Progenitor cell of endocrine pancreas (in vitro differentiated cells): ENCODE results near the gene ALPK3. TPM values are rescaled to one million over a fixed set of nuclear protein-coding genes. Genes with fewer than 3 reads are reported as not detected.

Source experiments
- DNase-seq: peaks from one replicate; pipeline ENCODE4 v3.0.0; 2021; ENCODE audit warnings: low spot score; ENCODE audit not compliant: unreplicated experiment
- H3K27ac Mint-ChIP-seq: 2 replicates; pipeline ENCODE4 v1.8.0; 2021; ENCODE audit warnings: mild to moderate bottlenecking, moderate library complexity, mixed read lengths
- H3K27me3 Mint-ChIP-seq: 2 replicates; pipeline ENCODE4 v1.8.0; 2021; ENCODE audit warnings: mixed read lengths
- H3K36me3 Mint-ChIP-seq: 2 replicates; pipeline ENCODE4 v1.8.0; 2022; ENCODE audit warnings: mixed read lengths; ENCODE audit not compliant: insufficient read depth
- H3K4me1 Mint-ChIP-seq: 2 replicates; pipeline ENCODE4 v1.8.0; 2021; ENCODE audit warnings: low read depth, mixed read lengths
- H3K4me3 Mint-ChIP-seq: 2 replicates; pipeline ENCODE4 v1.8.0; 2021; ENCODE audit warnings: low read depth, mild to moderate bottlenecking, moderate library complexity, mixed read lengths
- H3K9me3 Mint-ChIP-seq: 2 replicates; pipeline ENCODE4 v1.8.0; 2021; ENCODE audit warnings: low read depth, mixed read lengths
- CTCF ChIP-seq: fragments of 200-600 bp; sonication (generic); IDR thresholded peaks from one replicate; pipeline ENCODE4 v1.5.0; 2021; ENCODE audit warnings: antibody characterized with exemption, mild to moderate bottlenecking; ENCODE audit not compliant: unreplicated experiment
- total RNA-seq: library from RNA; stranded (reverse); gene quantifications from 2 replicates; pipeline ENCODE4 v1.2.1, GENCODE V29; 2021

The ALPK3 gene
- total RNA-seq, 1 donor from 2014 or later = 122 TPM

- no peak overlapping the region for H3K27ac Mint-ChIP-seq
- no peaks in the 10 kb centered on the region for H3K36me3 Mint-ChIP-seq
- H3K27me3 Mint-ChIP-seq = peaks cover 24% of the 10 kb centered on the region
- H3K9me3 Mint-ChIP-seq = no peaks in the 10 kb centered on the region
- no peak overlapping the region for H3K4me3 Mint-ChIP-seq
- DNase-seq = no peak
- no peak for TF ChIP-seq CTCF
- H3K4me1 Mint-ChIP-seq = peaks cover 3% of the 10 kb centered on the region
These were observed 75.7 kb downstream of the ALPK3 start for GRCh38 chr15:84892786-84893307.

GRCh38 chr15:84893607-84894006 is 76.5 kb downstream of the ALPK3 start:
- H3K4me1 Mint-ChIP-seq = peaks cover 3% of the 10 kb centered on the region
- DNase-seq = no peak
- TF ChIP-seq CTCF = no peak
- H3K36me3 Mint-ChIP-seq = no peaks in the 10 kb centered on the region
- no peak overlapping the region for H3K4me3 Mint-ChIP-seq
- H3K27me3 Mint-ChIP-seq = peaks cover 24% of the 10 kb centered on the region
- H3K27ac Mint-ChIP-seq = no peak overlapping the region
- no peaks in the 10 kb centered on the region for H3K9me3 Mint-ChIP-seq

DNA sequence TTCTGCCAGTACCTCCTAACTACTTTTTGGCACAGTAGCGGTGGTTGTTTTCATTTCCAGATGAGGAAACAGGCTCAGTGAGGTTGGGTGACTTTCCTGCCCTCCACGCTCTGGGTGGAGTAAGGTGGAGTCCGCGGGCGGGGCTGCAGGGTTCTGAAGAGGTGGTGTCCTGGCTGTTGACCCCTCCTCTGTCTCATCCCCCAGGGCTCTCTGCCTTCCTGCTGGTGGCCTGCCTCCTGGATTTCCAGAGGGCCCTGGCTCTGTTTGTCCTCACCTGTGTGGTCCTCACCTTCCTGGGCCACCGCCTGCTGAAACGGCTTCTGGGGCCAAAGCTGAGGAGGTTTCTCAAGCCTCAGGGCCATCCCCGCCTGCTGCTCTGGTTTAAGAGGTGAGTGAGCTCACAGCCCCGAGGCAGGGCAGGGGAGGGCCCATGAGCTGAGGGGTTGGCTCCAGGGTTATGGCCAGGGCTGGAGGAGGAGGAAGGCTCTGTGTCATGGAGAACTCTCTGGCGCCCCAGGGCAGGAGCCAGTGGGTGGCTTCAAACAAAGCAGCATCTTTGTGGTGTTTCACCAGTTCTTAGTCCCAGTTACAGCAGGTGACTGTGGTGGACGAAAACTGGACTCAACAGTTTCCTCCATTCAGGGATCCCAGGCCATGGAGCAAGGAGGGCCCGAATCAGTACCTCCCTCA is 77.7 kb downstream of the ALPK3 start:
- peaks cover 31% of the 10 kb centered on the region for H3K27me3 Mint-ChIP-seq
- H3K9me3 Mint-ChIP-seq = no peaks in the 10 kb centered on the region
- H3K4me3 Mint-ChIP-seq = no peak overlapping the region
- DNase-seq = no peak
- H3K4me1 Mint-ChIP-seq = peaks cover 3% of the 10 kb centered on the region
- no peak for TF ChIP-seq CTCF
- H3K36me3 Mint-ChIP-seq = no peaks in the 10 kb centered on the region
- H3K27ac Mint-ChIP-seq = no peak overlapping the region

DNA sequence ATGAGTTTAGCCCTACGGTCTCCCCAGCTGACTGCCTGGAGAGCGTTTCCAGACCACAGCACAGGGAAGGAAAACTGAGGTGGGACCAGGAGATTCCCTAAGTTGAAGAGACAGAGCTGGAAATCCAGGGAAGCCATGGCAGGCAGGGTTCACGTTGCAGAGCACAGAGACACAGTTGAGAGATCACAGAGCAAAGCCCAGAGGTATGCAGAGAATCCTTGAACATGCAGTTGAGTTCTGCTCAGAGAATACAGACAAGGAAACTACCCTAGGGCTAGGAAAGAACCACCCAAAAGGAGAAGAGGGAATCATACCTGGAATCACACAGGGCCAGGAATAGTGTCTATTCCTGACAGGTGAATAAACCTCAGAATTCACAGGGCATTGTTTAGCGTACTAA is 81.6 kb downstream of the ALPK3 start:
- TF ChIP-seq CTCF = no peak
- Mint-ChIP-seq H3K27ac (no peak overlapping the region), H3K27me3 (peaks cover 12% of the 10 kb centered on the region), H3K4me1 (no peaks in the 10 kb centered on the region), H3K9me3 (no peaks in the 10 kb centered on the region), H3K36me3 (no peaks in the 10 kb centered on the region), H3K4me3 (no peak overlapping the region)
- DNase-seq = no peak

GRCh38 chr15:84899750-84900149 is 82.6 kb downstream of the ALPK3 start:
- Mint-ChIP-seq H3K36me3 (no peaks in the 10 kb centered on the region), H3K4me1 (no peaks in the 10 kb centered on the region), H3K4me3 (no peak overlapping the region), H3K9me3 (no peaks in the 10 kb centered on the region), H3K27ac (no peak overlapping the region), H3K27me3 (peaks cover 12% of the 10 kb centered on the region)
- no peak for DNase-seq
- TF ChIP-seq CTCF = no peak
